ENCODE data around the gene RNPEPL1. TPM values are rescaled to one million over a fixed set of nuclear protein-coding genes. Genes with fewer than 3 reads are reported as not detected.
"Not testable (repeated sequence)": the region's sequence is repeated elsewhere in the genome, so short reads cannot be mapped to it uniquely, and the experiment has no call there.

Gene RNPEPL1
- total RNA-seq, 1 donor from 2014 or later = 119 TPM

- intact Hi-C loops (cut with micrococcal nuclease) = no loop called here
These were observed 30.1 kb upstream of the RNPEPL1 start for GRCh38 chr2:240538031-240538780.

GRCh38 chr2:240539101-240539500 lies 29.2 kb upstream of the RNPEPL1 start:
- intact Hi-C loops (cut with micrococcal nuclease) = not testable (repeated sequence)

DNA sequence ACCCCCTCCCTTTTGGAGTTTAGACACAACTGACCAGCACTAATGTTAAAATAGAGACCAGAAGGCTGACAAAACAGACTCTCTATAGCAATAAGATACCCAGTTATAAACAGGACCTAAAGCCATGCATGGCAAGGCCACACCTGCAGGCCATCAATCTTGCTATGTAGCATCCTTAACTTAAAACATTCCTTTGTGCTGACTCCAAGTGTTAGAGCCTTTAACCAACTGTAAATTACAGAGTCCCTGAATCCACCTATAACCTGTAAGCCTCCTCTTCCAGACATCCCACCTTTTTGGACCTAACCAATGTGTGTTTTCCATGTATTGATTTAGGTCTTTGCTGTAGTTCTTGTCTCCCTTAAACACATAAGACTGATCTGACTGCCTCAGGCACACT lies 28.4 kb upstream of the RNPEPL1 start:
- intact Hi-C loops (cut with micrococcal nuclease) = no loop called here

DNA sequence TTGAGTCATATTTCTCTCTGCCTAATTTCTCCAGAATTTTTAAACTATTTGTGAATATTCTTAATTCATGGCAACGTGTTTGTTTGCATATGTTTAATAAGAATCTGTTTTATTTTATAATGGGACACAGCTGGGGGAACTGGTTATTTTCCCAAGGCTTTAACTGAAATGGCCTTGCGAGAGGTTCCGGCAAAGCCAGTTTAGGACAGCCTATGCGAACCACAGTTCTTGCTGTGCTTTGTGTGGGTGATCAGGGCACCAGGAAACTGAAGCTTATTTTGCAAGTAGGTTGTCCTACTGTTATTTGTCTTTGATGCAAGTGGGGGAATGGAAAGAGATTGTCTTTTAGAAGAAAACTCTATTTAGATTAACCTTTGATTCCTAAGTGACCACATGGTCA lies 17.0 kb upstream of the RNPEPL1 start:
- intact Hi-C loops (cut with micrococcal nuclease) = no loop called here

GRCh38 chr2:240551811-240552210 lies 16.5 kb upstream of the RNPEPL1 start:
- intact Hi-C loops (cut with micrococcal nuclease) = no loop called here

DNA sequence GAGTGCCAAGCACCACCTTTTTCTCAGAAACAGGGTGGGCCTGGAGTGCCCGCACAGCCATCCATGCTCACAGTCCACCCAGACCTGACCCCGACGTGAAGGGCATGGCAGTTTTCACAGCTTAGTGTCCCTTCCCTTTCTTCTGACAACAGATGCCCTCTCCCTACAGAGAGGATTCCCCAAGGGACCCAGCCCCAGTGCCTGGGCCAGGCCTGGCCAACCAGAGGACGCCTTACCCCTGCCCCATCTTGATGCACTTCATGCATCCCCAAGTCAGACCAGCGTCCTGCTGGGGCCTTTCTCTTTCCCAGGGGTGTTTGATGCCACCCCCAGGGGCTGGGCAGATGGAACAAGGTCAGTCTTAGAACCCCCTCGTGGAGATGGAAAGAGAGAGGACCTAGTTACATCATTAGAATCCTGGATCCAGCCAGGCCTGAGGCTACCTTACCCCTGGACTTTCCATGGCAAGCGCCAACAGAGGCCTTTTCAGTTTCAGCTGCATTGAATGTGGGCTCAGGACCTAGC lies 14.3 kb upstream of the RNPEPL1 start:
- intact Hi-C loops (cut with micrococcal nuclease) = no loop called here

DNA sequence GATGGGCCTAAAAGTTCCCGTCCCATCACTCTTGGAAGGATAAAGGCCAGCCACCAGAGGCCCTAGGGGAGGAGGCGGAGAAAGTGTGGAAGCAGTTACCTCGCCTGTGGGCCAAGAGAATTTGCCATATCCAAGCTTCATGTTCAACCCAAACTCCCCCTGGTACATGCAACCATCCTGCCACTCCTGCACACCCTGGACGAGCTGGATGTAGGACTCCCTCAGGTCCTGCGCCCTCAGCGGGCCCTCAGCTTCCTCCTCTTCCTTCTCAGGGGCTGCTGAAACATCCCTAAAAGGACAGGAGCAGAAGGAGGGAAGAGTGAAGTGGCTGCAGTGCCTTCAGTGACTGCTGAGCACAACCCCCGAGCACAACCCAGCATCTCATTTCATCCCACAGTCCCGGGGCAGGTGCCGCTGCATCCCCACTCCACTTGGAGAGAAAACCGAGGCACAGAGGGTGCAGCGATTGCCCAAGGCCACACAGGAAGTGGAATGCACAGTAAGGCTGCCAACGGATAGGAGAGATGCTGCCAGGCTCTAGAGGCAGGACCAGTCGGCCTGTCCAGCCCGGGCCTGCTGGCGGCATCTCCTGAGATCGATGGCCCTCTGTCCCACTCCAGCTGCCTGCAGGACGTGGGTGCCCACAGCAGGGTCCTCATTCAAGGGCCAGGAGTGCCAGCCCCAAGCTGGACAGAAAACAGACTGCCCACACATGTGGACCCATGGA lies 13.4 kb upstream of the RNPEPL1 start:
- intact Hi-C loops (cut with micrococcal nuclease) = no loop called here

DNA sequence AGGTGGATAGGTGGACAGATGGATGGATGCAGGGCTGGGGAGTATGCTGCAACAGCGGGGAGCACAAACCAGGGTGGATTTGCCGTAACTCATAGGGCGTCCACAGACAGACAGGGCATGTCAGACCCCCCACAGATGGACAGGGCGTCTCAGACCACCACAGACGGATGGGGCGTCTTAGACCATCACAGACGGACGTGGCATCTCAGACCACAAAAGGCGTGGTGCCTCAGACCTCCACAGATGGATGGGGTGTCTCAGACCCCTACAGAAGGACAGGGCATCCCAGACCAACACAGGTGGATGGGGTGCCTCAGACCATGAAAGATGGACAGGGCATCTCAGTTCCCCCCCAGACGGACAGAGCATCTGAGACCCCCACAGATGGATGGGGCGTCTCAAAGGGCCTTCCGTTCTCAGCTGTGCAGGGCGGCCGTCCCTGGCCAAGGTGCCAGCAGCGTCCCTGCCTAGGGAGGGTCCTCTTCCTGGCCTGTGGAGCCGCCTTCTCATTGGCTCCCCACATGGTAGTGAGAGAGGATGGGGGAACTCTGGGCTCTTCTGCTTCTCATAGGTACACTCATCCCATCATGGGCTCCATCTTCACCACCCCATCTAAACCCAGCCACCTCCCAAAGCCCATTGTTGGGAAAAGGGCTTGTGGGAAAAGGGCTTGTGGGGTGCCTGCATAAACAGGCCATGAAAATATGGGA lies 12.6 kb upstream of the RNPEPL1 start:
- intact Hi-C loops (cut with micrococcal nuclease) = no loop called here

DNA sequence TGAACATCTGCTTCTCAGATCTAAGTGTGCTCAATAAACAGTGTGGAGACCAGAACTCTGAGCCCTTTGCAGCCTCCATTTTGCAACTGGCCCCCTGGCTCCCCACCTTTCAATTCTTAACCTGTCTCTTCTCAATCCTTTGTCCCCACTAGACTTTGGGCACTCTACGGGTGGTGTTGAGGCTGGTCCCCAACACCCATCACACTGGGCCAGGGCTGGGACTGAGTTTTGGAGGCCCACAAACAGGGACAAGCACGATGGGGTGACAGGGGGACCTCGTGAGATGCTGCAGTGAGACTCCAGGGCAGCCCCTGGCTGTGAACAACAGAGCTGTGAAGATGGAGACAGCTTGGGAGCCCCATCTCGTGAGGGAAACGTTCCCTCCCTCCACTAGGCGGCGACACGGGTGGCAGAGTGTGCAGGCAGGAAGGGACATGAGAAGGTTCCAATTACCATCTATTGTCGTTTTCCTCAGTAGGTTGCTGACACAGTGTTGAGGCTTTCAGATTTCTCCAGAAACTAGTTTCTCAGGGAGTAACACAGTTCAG lies 11.7 kb upstream of the RNPEPL1 start:
- intact Hi-C loops (cut with micrococcal nuclease) = no loop called here

DNA sequence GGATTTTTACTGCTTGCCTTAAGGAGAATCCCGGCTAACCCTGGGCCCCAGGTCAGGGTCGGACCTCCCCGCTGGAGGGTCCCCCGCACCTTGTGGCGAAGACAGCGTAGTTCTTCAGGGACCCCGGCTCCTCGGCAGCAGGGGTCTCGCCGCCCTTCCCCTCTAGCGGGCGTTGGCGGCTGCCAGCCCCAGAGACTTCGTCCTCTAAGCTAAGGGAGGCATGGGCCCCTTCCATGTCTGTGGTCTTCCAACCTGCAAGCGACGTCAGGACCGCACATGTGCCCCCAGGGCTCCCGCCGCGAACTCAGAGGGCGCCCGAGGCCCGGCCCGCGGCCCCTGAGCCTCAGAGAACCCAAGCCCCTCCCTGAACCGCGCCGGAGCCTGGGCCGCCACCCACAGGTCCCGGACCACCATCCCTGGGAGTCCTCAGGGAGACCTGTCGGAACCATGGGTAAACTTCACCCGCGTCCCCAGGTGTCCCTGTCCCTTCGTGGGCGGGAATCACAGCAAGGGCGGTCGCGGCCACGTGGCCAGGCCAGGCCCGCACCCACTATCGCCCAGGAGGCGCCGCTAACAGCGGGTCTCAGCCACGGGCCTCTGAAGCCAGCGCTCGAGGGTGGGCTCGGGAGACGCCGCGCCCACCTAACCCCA lies 11.1 kb upstream of the RNPEPL1 start:
- intact Hi-C loops (cut with micrococcal nuclease) = no loop called here

GRCh38 chr2:240557808-240558207 lies 10.5 kb upstream of the RNPEPL1 start, which contains the start of gene ANKMY1:
Gene ANKMY1 (minus strand): TSS chr2:240557988. CDS start chr2:240557335, 653 bp downstream.
- intact Hi-C loops (cut with micrococcal nuclease) = no loop called here

DNA sequence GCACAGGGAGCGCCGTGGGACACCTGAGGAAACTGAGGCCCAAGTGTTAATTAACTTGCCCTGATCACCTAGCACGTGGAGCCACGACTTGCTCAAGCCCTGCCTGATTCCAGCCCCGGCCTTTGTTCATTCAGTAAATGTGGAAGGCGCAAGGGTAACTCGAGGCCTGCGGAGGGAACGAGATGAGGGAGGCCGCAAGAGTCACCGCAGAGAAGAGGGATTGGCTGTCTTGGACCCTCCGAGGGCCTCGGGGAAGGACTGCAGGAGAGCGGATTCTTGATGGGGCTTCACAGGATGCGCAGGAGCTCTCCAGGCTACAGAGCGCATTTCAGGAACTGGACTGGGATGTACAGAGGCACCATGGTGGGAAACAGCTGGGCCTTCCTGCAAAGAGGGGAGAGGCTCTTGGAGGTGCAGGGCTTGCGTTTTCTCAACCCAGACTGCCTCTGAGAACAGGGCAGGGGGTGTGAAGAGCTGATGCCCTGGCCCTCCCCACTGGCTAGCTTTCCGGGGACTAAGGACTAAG lies 10.0 kb upstream of the RNPEPL1 start:
- intact Hi-C loops (cut with micrococcal nuclease) = no loop called here

- intact Hi-C loops (cut with micrococcal nuclease) = no loop called here
These were observed 9.0 kb upstream of the RNPEPL1 start for GRCh38 chr2:240559286-240559685.

DNA sequence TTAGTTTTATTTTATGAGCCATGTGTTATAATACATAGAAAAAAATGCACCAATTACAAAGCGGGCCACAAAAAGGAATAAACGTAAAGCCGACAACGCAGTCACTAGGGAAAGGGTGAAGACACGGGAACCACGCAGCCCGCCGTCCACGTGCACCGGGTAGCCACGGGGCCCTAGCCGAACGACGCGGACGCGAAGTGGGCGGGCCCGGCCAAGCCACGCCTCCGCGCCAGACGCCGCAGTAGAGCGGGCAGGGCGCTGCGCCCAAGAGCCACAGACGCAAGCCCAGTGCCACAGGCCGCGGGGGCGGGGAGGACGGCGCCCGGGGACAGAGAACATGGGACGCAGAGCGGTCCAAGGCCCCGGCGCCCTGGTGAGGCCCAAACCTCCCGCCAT lies 8.2 kb upstream of the RNPEPL1 start, which contains the start of gene DUSP28:
TSS of gene DUSP28 (plus strand) at position 274 of the 396 bp plus-strand sequence. CDS start 328 bp downstream, outside the sequence.
- intact Hi-C loops (cut with micrococcal nuclease) = loop anchor here (1.0 to 10.0 kb wide), 7 partner anchors 8 to 1325 kb away; partner anchors contain the start of genes NDUFA10 and RNPEPL1

DNA sequence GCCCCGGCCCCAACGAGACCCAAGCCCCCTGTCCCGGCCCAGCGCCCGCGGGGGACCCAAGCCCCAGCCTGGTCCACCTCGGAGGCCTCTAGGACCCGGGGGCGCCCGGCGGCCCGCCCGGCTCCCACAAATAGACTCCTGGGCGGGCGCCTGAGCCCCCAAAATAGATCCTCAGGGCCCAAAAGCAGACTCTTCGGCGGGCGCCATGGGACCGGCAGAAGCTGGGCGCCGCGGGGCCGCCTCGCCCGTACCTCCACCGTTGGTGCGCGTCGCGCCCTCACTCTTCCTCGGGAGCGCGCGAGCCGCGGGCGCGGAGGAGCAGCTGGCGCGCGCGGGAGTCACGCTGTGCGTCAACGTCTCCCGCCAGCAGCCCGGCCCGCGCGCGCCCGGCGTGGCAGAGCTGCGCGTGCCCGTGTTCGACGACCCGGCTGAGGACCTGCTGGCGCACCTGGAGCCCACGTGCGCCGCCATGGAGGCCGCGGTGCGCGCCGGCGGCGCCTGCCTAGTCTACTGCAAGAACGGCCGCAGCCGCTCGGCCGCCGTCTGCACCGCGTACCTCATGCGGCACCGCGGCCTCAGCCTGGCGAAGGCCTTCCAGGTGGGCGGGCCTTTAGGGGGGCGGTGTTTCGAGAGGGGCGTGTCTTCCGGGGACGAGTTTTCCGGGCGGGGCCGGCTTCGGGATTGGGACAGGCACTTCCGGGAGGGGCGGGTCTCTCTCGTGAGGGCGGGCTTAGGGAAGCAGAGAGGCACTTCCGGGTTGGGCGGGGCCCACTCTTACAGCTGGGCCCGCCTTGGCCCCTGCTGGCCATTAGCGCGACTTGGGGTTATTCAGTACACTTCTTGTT lies 7.6 kb upstream of the RNPEPL1 start:
- intact Hi-C loops (cut with micrococcal nuclease) = loop anchor here (1.0 to 10.0 kb wide), 10 partner anchors 8 to 1324 kb away; partner anchors contain the start of genes CAPN10, GPC1, NDUFA10 and RNPEPL1

DNA sequence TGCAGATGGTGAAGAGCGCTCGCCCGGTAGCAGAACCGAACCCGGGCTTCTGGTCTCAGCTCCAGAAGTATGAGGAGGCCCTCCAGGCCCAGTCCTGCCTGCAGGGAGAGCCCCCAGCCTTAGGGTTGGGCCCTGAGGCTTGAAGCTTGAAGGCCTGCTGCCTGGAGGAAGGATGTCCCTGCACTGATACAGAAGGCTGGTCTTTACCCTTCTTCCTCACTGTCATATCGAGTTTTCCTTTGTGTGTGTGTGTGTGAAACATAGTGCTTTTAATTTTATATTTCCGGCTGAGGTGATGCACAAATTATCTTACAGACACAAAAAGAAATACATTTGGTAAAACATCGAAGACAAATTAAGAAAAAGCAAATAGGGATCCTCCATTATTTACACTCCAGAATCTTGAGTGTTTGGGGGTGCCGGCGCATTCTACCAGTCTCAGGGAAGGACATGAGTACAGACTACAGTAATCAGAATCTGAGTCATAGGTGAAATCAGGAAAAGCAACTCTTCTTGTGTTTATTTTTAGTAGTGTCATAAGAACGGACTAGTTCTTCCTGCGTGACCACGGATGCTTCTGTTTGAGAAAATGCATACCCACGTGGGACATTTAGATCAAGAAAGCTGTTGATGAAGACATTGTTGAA lies 6.8 kb upstream of the RNPEPL1 start:
- intact Hi-C loops (cut with micrococcal nuclease) = loop anchor here (1.0 to 10.0 kb wide), 8 partner anchors 25 to 1323 kb away; partner anchors contain the start of genes CAPN10, GPC1 and NDUFA10

DNA sequence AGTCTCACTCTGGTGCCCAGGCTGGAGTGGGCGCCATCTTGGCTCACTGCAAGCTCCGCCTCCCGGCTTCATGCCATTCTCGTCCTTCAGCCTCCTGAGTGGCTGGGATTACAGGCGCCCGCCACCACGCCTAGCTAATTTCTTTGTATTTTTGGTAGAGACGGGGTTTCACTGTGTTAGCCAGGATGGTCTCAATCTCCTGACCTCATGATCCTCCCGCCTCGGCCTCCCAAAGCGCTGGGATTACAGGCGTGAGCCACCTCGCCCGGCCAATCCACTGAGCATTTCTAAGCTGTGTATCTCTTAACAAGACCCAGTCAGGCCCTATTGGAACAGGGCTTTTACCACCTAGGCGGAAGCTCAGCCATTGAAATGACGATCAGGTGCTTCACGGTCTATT lies 5.1 kb upstream of the RNPEPL1 start:
- intact Hi-C loops (cut with micrococcal nuclease) = loop anchor here (10.0 kb wide), 4 partner anchors 328 to 1322 kb away; partner anchors contain the start of gene NDUFA10

DNA sequence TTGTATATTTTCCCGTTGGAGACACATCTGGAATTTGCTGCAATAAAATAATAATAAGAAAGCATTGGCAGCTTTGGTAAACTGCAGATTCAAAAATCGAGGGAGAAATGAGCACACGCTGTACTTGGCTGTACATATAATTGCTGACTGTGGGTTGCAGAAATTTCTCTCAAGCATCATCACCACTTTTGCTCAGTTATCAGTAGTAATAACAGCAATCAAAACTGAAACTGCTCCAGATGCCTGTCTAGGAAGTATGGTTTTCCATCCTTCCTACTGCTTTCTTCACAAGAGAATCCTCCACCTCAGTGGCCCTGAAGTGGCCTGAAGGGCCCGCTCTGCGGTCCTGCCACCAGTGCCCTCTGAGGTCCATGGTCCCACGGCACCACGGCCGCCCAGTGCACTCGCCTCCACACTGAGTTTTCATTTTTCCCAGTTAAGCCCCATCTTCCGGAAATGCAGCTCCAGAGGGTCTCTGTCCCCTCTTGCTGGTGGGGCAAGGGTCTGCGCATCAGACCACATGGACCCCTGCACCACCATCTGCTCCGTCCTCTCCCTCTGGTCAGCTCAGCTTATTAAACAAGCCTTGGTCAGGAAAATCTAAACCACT lies 4.2 kb upstream of the RNPEPL1 start:
- intact Hi-C loops (cut with micrococcal nuclease) = loop anchor here (10.0 kb wide), 4 partner anchors 329 to 1321 kb away; partner anchors contain the start of gene NDUFA10
